Esophagus muscularis mucosa (tissue), 3 donors: ENCODE measurements around the gene PTPN14.

Experiments
- CTCF ChIP-seq, 3 experiments: fragments of 200-600 bp in 2 of 3; fragments of 450-650 bp in 1 of 3; sonication (generic) in 2 of 3; IDR thresholded peaks; one replicate each; pipeline ENCODE4 v1.5.1; 2017 to 2019; ENCODE audit warnings: antibody characterized with exemption in 3 of 3, mild to moderate bottlenecking in 2 of 3, moderate library complexity in 1 of 3
- POLR2AphosphoS5 ChIP-seq, 2 donors: sonication (generic); formaldehyde crosslinking; IDR thresholded peaks; one replicate each; pipeline ENCODE4 v1.6.1; 2017; ENCODE audit warnings: antibody characterized with exemption in 2 of 2

- TF ChIP-seq POLR2AphosphoS5 (IDR thresholded peaks at IDR 0.05), result no peak
- no peak for TF ChIP-seq CTCF (IDR thresholded peaks at IDR 0.05)
These were observed 13.9 kb upstream of the PTPN14 start for GRCh38 chr1:214565310-214565709.
